Measurements from ENCODE around the gene GLIS2.
"Not testable (repeated sequence)": the region's sequence is repeated elsewhere in the genome, so short reads cannot be mapped to it uniquely, and the experiment has no call there.

GLIS2 gene

GRCh38 chr16:4321286-4322120 is 5.6 kb downstream of the GLIS2 start:
- no peak for DNase-seq

DNA sequence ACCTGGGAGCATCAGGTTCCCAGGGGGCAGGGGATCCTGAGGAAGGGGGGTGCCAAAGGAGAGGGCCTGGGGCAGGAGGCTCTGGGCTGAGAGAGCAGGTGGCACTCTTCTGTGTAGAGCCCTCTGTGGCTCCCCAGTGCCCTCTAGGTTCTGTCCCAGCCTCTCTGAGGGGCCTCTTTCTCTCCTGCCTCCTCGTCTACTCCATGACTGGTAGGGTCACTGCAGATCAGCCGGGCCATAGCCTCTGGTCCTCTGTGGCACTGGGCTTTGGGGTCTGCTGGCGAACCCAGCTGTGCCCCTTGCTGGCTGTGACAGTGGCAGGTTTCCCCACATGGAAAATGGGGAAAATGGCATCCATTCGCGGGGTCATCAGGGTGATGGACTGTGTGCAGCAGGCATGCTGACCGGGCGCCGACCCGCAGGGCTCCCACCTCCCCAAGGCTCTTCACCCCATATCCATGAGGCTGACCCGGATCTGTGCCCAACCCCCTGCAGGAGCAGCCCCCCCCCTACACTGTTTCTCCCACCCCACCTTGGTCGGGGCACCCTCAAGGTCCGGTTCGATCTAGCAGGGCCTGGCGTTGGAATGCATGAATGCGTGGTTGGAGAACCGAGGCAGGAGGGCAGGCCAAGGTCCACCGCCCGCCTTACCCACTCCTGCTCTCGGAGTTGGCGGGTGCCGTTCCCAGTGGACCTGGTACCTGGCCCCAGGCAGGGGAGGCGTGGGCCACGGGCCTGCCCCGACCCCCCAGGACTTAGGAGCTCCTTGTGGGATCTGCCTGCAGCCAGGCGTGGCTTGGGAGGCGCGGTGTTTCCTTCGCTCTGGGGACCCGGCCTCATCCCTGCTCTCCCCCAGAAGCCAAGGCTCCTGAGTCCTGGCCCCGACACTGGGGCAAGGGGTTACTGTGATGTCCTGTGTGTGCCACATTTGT is 6.5 kb downstream of the GLIS2 start:
- DNase-seq: no peak

DNA sequence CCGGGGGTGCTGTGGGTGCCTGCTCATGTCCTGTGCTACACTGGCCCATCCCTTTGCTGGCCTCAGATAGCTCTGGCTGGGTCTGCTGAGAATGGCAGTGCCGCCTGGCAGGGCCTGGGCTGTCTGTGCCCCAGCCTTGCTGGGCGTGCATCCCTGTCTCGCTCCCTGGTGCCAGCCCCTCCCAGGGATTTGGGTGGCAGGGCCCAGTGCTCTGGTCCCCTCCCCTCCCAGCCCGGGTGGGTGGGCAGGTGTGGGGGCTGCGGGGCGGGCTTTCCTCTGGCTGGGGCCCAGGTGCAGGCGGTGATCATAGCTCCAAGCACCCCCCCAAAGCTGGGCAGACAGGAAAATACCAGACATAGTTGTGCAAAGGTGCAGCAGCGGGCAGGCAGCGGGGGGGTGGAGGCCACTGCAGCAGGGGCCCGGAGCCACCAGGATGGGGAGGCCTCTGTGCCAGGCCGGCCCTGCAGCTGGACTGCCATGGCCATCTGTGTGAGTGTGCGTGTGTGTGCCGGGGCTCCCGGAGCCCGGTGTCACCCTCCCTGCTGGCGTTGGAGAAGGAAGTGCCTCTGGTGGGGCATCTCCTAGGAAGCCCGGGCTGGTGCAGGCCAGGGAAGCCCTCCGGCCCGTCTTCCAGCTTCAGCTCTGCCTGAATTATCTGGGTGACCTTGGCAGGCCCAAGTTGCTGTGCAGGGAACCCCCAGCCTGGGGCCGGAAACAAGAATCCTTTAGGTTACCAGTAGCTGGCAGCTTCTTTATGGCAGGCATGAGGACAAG is 7.4 kb downstream of the GLIS2 start:
- DNase-seq: no peak

GRCh38 chr16:4323845-4324488 is 8.1 kb downstream of the GLIS2 start:
- DNase-seq: no peak

DNA sequence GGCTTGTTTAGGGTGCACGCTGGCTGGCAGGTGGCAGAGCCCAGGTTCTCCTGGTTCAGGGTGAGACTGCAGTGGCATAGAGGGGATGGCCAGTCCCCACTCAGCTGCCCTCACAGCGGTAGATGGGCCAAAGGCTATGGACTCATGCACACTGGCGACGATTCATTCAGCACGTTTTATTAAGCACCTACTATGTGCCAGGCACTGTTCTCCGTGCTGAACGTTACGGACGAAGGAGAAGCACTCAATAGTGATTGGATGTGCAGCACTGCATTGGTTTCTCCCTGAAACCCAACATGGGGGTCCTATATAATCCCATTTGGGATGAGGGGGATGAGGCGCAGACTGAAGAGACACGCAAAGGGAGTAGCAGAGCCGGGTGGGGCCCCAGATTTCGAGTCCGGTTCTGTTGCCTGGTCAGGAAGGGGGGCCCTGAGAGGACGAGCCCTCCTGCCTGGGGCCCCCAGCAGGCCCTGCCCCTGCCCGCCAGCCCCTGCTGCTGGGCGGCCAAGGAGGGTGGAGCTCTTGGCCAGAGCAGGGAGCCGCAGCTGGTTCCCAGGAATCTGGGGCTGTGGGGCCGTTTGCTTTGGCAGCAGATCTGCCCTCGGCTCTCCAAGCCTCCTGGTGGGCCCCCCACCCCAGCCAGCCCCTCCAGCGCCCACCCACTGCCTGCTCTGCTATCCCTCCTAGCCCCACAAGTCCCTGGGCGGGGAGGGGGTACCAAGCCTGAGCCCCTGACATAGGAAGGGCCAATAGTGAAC is 8.8 kb downstream of the GLIS2 start:
- DNase-seq: no peak

GRCh38 chr16:4325253-4325758 is 9.4 kb downstream of the GLIS2 start:
- DNase-seq: no peak

- no peak for DNase-seq
Observed at GRCh38 chr16:4327386-4328045, 11.6 kb downstream of the GLIS2 start.

DNA sequence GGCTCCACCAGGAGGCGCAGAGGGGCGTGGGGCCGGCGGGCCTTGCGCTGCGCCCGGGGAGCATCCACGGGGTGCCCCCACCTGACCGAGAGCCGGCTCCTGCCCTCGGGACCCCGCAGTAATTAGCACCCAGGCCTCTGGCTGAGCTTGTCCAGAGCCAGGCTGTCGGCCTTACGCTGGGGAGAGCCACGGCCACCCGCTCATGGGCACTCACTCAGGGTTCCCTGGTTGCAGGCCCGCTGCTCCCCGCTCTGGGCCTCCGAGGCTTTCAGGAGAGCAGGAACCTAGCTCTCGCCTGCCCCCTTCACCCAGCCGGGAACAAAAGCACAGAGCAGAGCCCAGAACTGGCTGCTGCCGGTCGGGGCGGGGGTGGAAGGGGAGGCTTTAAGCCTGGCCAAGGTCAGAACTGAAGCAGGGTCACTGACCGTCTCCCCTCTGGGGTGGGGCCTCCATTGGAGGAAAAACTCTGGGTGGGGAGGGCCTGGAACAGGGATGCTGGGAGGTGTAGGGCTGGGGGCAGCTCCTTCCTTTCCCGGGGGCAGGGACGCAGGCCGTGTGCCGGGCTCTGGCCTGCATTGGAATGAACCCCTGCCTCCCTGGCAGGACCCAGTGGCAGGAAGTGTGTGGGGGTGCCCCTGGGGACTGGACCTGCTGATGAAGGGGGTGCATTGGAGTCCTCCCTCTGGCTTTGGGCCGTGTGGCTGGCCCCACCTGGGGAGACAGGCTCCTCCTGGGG is 12.3 kb downstream of the GLIS2 start:
- no peak for DNase-seq

- DNase-seq: no peak
Observed at GRCh38 chr16:4328782-4329775, 13.2 kb downstream of the GLIS2 start.

DNA sequence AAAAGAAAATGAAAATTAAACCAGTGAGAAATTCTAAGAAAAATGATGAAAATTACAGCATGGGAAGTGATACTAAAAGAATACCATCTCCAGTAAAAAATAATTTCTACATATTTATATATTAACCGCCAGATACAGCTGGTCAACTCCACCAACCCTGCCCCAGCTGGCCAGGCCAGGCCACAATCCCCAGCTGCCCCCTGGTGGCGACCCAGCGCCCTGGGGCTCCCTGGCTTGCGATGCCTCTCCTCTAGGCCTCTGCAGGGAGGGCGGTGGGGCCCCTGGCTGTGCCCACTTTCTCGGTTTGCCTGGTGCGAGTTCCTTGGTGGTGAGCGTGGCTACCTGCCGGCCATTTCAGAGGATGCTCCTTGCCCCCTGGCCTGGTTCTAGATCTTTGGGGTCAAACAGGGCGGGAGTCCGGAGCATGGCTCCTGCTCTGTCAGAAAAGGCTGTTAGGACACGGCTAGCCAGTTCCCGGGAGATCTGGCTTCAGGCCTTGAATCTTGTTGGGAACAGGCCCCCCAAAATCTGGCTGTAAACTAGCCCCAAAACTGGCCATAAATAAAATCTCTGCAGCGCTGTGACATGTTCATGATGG is 14.5 kb downstream of the GLIS2 start:
- no peak for DNase-seq

DNA sequence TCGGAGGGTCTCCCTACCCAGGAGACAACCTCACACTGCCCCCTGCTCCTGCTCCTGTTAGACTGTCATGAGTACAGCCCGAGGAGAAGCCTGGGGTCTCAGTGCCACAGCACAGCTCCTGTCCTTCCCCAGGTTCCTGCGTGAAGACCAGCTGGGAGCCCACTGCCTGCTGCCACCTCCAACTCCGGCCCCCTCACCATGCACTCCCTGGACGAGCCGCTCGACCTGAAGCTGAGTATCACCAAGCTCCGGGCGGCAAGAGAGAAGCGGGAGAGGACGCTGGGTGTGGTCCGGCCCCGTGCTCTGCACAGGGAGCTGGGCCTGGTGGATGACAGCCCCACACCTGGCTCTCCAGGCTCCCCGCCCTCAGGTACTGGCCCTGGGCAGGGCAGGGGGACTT is 16.2 kb downstream of the GLIS2 start:
- DNase-seq: no peak

GRCh38 chr16:4332623-4333307 is 16.9 kb downstream of the GLIS2 start:
- no peak for DNase-seq

DNA sequence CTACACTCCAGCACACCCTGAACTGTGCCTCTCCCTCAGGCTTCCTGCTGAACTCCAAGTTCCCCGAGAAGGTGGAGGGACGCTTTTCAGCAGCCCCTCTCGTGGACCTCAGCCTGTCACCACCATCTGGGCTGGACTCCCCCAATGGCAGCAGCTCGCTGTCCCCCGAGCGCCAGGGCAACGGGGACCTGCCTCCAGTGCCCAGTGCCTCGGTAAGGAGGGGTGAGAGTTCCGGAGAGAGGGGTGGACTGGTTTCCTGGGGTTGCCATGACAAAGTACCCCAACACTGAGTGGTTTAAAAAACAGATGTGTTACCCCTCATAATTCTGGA is 17.4 kb downstream of the GLIS2 start:
- DNase-seq: no peak

DNA sequence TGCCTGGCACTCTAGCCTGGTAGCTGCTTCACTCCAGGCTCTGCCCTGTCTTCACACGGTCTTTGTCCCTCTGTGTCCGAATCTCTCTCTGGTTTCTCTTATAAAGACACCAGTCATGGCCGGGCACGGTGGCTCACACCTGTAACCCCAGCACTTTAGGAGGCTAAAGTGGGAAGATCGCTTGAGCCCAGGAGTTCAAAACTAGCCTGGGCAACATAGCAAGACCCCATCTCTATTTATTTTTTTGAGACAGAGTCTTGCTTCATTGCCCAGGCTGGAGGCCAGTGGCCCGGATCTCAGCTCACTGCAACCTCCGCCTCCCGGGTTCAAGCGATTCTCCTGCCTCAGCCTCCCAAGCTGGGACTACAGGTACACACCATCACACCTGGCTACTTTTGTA is 17.8 kb downstream of the GLIS2 start:
- not testable (repeated sequence) for DNase-seq

DNA sequence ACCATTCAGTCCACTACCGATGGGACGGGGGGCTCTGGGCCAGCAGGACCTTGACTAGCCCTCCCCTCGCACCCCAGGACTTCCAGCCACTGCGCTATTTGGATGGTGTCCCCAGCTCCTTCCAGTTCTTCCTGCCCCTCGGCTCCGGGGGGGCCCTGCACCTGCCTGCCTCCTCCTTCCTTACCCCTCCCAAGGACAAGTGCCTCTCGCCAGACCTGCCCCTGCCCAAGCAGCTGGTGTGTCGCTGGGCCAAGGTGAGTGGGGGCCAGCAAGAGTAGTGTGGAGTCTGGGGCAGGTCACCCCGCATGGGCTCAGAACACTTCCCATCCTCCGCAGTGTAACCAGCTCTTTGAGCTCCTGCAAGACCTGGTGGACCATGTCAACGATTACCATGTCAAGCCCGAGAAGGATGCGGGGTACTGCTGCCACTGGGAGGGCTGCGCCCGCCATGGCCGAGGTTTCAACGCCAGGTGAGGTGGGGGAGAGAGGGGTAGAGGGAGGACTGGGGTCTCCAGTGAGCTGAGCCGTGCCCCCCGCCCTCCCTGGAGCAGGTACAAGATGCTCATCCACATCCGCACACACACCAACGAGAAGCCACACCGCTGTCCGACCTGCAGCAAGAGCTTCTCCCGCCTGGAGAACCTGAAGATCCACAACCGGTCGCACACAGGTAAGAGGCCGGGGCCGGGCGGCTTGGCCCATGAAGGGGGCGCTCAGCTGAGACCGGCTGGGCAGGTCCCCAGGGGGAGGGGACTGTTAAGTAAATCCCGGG is 19.0 kb downstream of the GLIS2 start:
- DNase-seq: no peak

GRCh38 chr16:4336701-4337539 is 21.1 kb downstream of the GLIS2 start:
- no peak for DNase-seq
